Mucosa of rectum (tissue), 2 donors: ENCODE measurements around the gene DGKQ.

Experiments used
- H3K27ac ChIP-seq, 2 donors: one replicate each; pipeline ENCODE4 v1.7.0; 2013; ENCODE audit warnings: inconsistent platforms in 2 of 2, low read depth in 2 of 2, low read length in 2 of 2
- H3K27me3 ChIP-seq, 2 donors: one replicate each; pipeline ENCODE4 v1.7.0; 2013; ENCODE audit warnings: low read length in 2 of 2; ENCODE audit not compliant: control insufficient read depth in 2 of 2, insufficient read depth in 2 of 2
- H3K36me3 ChIP-seq, 2 donors: one replicate each; pipeline ENCODE4 v1.7.0; 2013; ENCODE audit warnings: low read length in 2 of 2; ENCODE audit not compliant: control insufficient read depth in 2 of 2, insufficient read depth in 2 of 2
- H3K4me1 ChIP-seq, 2 donors: one replicate each; pipeline ENCODE4 v1.7.0; 2013; ENCODE audit warnings: low read length in 2 of 2, mild to moderate bottlenecking in 1 of 2; ENCODE audit not compliant: control insufficient read depth in 2 of 2, insufficient read depth in 2 of 2
- H3K4me3 ChIP-seq, 2 donors: one replicate each; pipeline ENCODE4 v1.7.0; 2013; ENCODE audit warnings: low read length in 2 of 2
- H3K9ac ChIP-seq, 2 donors: one replicate each; pipeline ENCODE4 v1.7.0; 2013; ENCODE audit warnings: low read length in 2 of 2, low read depth in 1 of 2, mild to moderate bottlenecking in 1 of 2
- H3K9me3 ChIP-seq, 2 donors: one replicate each; pipeline ENCODE4 v1.7.0; 2013; ENCODE audit warnings: low read length in 2 of 2; ENCODE audit not compliant: control insufficient read depth in 2 of 2
- donor health status: healthy.
- donor health status: Normal muscosa, but diverticular disease.

DGKQ gene

DNA sequence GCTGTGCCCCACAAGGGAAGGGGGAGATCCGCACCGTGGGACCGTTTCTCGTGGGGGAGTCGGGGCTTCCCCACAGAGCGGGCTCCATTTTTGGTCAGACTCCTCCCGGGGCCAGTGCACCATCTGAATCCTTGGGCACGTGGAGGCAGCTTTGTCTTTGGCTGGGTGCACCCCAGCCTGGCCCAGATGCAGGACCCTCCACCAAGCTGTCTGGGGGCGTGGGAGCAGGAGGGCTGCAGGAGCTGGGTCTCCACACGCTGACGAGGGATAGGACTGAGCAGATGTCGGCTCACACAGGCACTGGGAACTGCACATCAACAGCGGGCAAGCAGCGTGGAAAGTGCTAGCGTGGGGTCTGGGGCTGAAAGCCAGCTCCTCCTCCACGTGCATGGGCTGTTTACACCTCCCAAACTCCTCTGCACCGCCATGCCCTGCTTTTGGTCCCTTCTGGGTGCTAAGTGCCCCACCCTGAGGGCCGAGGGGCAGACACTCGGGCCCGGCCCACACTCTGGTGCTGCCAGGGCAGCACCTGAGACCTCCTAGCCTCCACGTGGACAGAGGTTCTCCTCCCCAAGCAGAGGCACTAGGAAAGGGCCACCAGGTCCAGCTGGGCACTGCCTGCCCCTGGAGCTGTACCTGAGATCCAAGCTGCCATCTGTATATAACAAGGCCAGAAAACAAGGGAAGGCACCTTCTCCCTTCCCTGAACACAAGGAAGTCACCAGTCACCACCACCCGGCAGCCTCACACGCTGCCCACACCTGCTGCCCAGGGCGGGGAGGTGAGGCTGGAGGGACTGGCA is 13.8 kb downstream of the DGKQ start:
- H3K36me3 ChIP-seq: peaks cover 29 to 34% of the 10 kb centered on the region in 2 donors
- peaks cover 17 to 23% of the 10 kb centered on the region in 2 donors for H3K4me1 ChIP-seq
- no peak overlapping the region for H3K27ac ChIP-seq
- no peaks in the 10 kb centered on the region for H3K9me3 ChIP-seq
- H3K27me3 ChIP-seq: no peaks in the 10 kb centered on the region
- H3K4me3 ChIP-seq: no peak overlapping the region
- no peak overlapping the region for H3K9ac ChIP-seq

DNA sequence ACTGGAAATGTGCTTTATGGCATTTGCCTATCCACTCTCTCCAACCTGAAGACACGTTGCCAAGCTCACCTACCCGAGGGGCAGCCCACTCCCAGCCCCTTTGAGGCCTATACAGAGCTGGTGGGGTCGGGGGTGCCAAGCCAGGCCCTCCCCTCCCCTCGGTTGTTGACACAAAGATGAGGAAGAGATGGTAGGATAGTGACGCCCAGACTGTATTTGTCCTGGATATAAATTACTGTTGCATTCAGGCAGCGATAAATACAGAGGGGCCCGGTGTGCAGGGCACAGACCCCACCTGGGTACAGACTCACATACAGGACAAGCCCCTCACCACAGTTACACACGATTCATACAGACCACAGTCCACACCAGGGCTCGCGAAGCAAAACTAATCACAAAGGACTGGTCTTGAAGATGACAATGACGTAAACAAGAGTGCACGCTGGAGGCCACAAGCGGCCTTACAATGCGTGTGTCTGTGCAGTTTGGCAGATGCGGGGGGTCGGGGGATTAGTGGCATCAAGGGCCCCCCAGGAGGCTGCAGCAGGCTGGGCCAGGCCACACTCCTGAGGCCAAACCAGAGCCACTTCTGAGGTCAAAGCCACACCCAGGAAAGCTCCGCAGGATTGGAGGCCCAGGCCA is 14.6 kb downstream of the DGKQ start:
- H3K4me3 ChIP-seq: no peak overlapping the region
- H3K36me3 ChIP-seq: peaks cover 29 to 30% of the 10 kb centered on the region in 2 donors
- peaks cover 17 to 23% of the 10 kb centered on the region in 2 donors for H3K4me1 ChIP-seq
- H3K27me3 ChIP-seq: no peaks in the 10 kb centered on the region
- H3K9ac ChIP-seq: no peak overlapping the region
- H3K9me3 ChIP-seq: no peaks in the 10 kb centered on the region
- H3K27ac ChIP-seq: no peak overlapping the region

DNA sequence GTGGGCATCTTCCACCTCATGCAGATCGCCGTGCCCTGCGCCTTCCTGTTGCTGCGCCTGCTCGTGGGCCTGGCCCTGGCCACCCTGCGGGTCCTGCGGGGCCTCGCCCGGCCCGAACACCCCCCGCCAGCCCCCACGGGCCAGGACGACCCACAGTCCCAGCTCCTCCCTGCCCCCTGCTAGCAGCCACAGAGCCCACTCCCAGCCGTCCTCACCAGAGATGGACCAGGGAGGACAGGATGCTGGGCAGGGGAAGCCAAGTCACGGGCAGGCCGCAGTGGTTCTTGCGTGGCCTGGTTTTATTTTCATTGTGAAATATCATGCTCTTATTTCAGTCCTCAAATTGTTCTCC is 15.1 kb downstream of the DGKQ start:
- Histone ChIP-seq H3K36me3 (peaks cover 29 to 30% of the 10 kb centered on the region in 2 donors), H3K9me3 (no peaks in the 10 kb centered on the region), H3K9ac (no peak overlapping the region), H3K27me3 (no peaks in the 10 kb centered on the region), H3K4me3 (no peak overlapping the region), H3K27ac (no peak overlapping the region), H3K4me1 (peaks cover 12 to 19% of the 10 kb centered on the region in 2 donors)

DNA sequence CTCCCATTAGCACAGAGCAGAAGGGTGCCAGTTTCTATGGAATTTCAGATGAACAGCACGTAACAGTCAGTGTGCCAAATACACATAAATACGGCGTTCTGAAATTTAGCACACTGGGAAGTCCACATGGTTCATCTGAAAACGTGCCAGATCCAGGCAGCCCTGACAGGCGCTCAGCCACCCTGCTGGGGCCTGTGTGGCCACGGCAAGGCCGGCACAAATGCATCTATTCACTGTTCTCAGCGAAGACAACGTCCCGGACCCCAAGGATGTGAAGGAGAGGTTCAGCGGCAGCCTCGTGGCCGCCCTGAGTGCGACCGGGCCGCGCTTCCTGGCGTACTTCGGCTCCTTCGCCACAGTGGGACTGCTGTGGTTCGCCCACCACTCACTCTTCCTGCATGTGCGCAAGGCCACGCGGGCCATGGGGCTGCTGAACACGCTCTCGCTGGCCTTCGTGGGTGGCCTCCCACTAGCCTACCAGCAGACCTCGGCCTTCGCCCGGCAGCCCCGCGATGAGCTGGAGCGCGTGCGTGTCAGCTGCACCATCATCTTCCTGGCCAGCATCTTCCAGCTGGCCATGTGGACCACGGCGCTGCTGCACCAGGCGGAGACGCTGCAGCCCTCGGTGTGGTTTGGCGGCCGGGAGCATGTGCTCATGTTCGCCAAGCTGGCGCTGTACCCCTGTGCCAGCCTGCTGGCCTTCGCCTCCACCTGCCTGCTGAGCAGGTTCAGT is 15.6 kb downstream of the DGKQ start:
- Histone ChIP-seq H3K27ac (no peak overlapping the region), H3K4me3 (no peak overlapping the region), H3K9me3 (no peaks in the 10 kb centered on the region), H3K4me1 (peaks cover 8 to 14% of the 10 kb centered on the region in 2 donors), H3K27me3 (no peaks in the 10 kb centered on the region), H3K9ac (no peak overlapping the region), H3K36me3 (peaks cover 29 to 30% of the 10 kb centered on the region in 2 donors)

DNA sequence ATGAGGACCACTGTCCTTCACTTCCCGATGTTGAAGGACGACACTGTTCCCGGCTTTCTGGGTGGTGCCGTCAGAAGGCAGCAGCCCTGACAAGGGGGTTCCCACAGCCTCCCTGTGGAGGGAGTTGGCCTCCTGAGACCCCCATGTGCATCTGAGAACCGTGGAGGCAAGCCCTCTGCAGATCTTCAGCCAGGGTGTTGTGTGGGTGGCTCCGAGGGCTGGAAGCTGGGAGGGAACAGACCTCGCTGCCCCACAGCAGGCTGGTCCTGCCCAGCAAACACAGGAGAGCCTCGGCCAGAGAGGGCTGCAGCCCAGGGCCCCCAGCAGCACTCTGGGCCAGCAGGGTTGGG is 16.2 kb downstream of the DGKQ start:
- Histone ChIP-seq H3K9me3 (no peaks in the 10 kb centered on the region), H3K4me3 (no peak overlapping the region), H3K4me1 (peaks cover 4 to 9% of the 10 kb centered on the region in 2 donors), H3K36me3 (peaks cover 28 to 29% of the 10 kb centered on the region in 2 donors), H3K9ac (no peak overlapping the region), H3K27ac (no peak overlapping the region), H3K27me3 (no peaks in the 10 kb centered on the region)

DNA sequence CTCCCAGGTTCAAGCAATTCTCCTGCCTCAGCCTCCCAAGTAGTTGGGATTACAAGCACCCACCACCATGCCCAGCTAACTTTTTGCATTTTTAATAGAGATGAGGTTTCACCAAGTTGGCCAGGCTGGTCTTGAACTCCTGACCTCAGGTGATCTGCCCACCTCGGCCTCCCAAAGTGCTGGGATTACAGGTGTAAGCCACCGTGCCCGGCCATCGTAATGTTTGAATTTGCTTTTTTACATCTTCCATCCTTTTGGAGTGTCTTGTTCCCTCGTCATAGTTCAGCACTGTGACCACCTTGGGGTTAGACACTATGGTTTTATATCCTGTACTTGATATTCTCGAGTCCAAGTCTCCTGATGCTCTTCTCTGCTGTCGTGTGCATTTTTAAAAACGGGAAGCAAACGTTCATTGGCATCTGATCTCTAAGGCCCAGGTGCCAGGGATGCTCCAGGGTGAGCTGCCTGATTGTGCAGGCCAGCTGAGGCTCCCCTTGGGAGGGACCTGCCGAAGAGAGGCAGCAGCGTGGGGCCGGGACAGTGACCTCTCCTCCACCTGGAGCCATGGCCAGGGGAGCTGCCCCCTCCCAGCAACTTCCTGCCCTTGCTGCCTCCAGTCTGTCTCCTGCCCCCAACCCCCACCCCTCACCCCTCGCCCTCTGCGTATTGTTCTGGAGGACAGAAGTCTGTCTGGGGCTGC is 16.7 kb downstream of the DGKQ start:
- no peak overlapping the region for H3K9ac ChIP-seq
- no peaks in the 10 kb centered on the region for H3K27me3 ChIP-seq
- H3K27ac ChIP-seq: no peak overlapping the region
- peaks cover 23 to 25% of the 10 kb centered on the region in 2 donors for H3K36me3 ChIP-seq
- peaks cover 0 to 4% of the 10 kb centered on the region in 2 donors for H3K4me1 ChIP-seq
- H3K4me3 ChIP-seq: no peak overlapping the region
- H3K9me3 ChIP-seq: no peaks in the 10 kb centered on the region

DNA sequence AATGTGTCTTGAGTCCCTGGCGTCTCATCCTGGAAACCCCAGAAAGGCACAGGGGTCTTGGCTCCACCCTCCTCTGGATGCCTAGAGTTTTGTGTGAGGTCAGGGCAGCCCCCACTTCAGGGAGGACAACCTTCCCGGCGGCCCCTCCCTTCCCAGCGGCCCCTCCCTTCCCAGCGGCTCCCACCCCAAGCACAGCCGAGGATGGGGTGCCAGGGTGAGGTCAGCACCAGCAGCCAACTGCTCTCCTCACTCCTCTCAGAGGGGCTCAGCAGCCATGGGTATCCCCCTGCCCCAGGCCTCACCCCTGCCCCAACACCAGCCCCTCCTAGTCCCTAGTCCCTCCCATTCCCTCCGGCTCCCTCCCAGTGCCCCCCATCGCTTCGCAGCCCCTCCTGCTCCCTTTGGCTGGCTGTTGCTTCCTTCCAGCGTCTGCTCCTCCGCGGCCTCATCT is 17.4 kb downstream of the DGKQ start:
- H3K36me3 ChIP-seq: peaks cover 24 to 25% of the 10 kb centered on the region in 2 donors
- H3K27ac ChIP-seq: no peak overlapping the region

DNA sequence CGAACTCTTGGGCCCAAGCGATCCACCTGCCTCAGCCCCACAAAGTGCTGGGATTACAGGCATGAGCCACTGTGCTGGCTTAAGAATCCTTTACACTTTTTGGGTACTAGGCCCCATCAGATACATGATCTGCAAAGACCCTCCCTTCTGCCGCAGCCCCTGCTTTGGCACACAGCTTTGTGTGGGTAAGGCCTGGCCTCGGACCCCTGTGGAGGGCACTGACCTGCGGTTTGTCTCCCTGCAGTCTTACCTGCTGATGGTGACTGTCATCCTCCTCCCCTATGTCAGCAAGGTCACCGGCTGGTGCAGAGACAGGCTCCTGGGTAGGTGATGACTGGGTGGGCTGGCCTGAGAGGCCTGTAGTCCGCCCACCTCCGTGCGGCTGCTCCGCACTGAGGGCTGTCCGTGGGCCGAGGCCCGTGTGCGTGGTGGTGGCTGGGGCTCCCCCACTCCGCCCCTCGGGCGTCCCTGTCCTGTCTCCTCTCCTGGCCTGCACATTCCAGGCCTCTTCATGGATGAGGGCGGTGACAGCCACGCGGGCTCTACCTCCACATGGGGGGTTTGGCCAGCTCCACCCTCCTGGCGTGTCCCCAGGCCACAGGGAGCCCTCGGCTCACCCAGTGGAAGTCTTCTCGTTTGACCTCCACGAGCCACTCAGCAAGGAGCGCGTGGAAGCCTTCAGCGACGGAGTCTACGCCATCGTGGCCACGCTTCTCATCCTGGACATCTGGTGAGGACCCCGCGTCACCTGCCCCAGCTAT is 18.0 kb downstream of the DGKQ start:
- Histone ChIP-seq H3K4me1 (no peaks in the 10 kb centered on the region), H3K27me3 (no peaks in the 10 kb centered on the region), H3K36me3 (peaks cover 20% of the 10 kb centered on the region in 2 donors), H3K4me3 (no peak overlapping the region), H3K9ac (no peak overlapping the region), H3K9me3 (no peaks in the 10 kb centered on the region), H3K27ac (no peak overlapping the region)

More for the DNA sequence above, 17.4 kb downstream of the DGKQ start:
- H3K4me3 ChIP-seq: no peak overlapping the region
- H3K4me1 ChIP-seq: no peaks in the 10 kb centered on the region
- no peaks in the 10 kb centered on the region for H3K9me3 ChIP-seq
- no peak overlapping the region for H3K9ac ChIP-seq
- no peaks in the 10 kb centered on the region for H3K27me3 ChIP-seq

DNA sequence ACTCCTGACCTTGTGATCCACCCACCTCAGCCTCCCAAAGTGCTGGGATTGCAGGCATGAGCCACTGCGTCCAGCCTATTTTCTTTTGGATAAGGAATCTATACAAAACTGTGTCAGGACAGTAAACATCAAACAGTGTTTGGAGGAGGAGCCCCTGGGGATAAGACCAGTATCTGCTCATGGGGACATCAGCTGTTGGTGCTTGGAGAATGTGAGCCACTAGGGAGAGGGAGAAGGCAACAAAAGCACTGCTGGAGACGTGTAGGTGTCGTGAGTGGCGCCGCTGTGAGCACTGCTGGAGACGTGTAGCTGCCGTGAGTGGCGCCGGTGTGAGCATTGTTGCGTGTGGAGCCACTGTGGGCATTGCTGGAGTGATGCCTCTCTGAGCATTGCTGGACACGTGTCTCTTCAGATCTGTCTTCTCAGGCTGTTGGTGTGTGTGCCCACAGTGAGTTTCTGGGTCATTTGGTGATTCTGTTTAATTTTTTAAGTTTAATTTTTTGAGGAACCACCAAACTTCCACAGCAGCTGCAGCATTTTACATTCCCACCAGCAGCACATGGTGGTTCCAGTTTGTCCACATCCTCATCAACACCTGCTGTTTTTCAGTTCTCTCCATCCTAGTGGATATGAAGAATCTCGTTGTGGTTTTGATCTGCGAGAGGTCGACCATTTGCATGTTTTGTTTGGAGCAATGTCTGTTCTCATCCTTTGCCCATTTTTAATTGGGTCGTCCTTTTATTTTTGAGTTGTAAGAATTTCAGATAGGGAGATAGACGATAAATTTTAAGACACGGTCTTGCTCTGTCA is 19.0 kb downstream of the DGKQ start:
- no peak overlapping the region for H3K4me3 ChIP-seq
- H3K9ac ChIP-seq: no peak overlapping the region
- no peaks in the 10 kb centered on the region for H3K4me1 ChIP-seq
- no peaks in the 10 kb centered on the region for H3K27me3 ChIP-seq
- no peak overlapping the region for H3K27ac ChIP-seq
- no peaks in the 10 kb centered on the region for H3K9me3 ChIP-seq
- H3K36me3 ChIP-seq: peaks cover 12 to 13% of the 10 kb centered on the region in 2 donors
